Omental fat pad (tissue), 4 donors: Measurements from ENCODE around the gene FAM13A. TPM values are rescaled to one million over a fixed set of nuclear protein-coding genes. Genes with fewer than 3 reads are reported as not detected.
"Not testable (repeated sequence)": the region's sequence is repeated elsewhere in the genome, so short reads cannot be mapped to it uniquely, and the experiment has no call there.

Experiments used
- ATAC-seq: fragments of 150-250 bp; one replicate; pipeline ENCODE4 v1.9.1; 2016; ENCODE audit warnings: mild to moderate bottlenecking, moderate library complexity; ENCODE audit not compliant: low FRiP score
- DNase-seq: peaks from one replicate; pipeline ENCODE4 v3.0.0-alpha.2; 2019; ENCODE audit warnings: low spot score
- CTCF ChIP-seq, 3 donors: fragments of 450-650 bp; IDR thresholded peaks; one replicate each; pipeline ENCODE4 v1.5.1; 2016 to 2017; ENCODE audit warnings: antibody characterized with exemption in 3 of 3, mild to moderate bottlenecking in 3 of 3, moderate library complexity in 2 of 3
- total RNA-seq, 4 donors: library from RNA; depleted of rRNA; stranded (reverse); fragments of >200 nt; gene quantifications; one replicate each; pipeline ENCODE4 v1.1.0, GENCODE V29; 2016

FAM13A gene
- total RNA-seq, 4 donors from 2014 or later: 48.5 to 84.2 (median 51.2) TPM

GRCh38 chr4:88865466-88865865 is 191.5 kb downstream of the FAM13A start:
- DNase-seq (no peak), ATAC-seq (no peak)
- no peak for TF ChIP-seq CTCF (IDR thresholded peaks at IDR 0.05)

- no peak for TF ChIP-seq CTCF (IDR thresholded peaks at IDR 0.05)
- no peak for ATAC-seq
- no peak for DNase-seq
These were observed 191.9 kb downstream of the FAM13A start for GRCh38 chr4:88865046-88865445.

GRCh38 chr4:88860586-88860985 is 196.4 kb downstream of the FAM13A start:
- no peak for DNase-seq
- ATAC-seq: no peak
- no peak for TF ChIP-seq CTCF (IDR thresholded peaks at IDR 0.05)

GRCh38 chr4:88859191-88859812 is 197.7 kb downstream of the FAM13A start:
- TF ChIP-seq CTCF (IDR thresholded peaks at IDR 0.05): no peak
- ATAC-seq: no peak
- DNase-seq: no peak

- no peak for TF ChIP-seq CTCF (IDR thresholded peaks at IDR 0.05)
- no peak for DNase-seq
- ATAC-seq: no peak
These were observed 198.2 kb downstream of the FAM13A start for GRCh38 chr4:88858752-88859151.

- TF ChIP-seq CTCF (IDR thresholded peaks at IDR 0.05): no peak
- no peak for DNase-seq
- ATAC-seq: no peak
These were observed 199.4 kb downstream of the FAM13A start for GRCh38 chr4:88857588-88857987.

GRCh38 chr4:88854481-88854880 is 202.5 kb downstream of the FAM13A start:
- DNase-seq (no peak), ATAC-seq (no peak)
- TF ChIP-seq CTCF (IDR thresholded peaks at IDR 0.05): no peak

GRCh38 chr4:88853583-88853982 is 203.4 kb downstream of the FAM13A start:
- not testable (repeated sequence) for DNase-seq, ATAC-seq
